Peyer's patch (tissue), 4 donors: ENCODE results near the gene MRPS15. TPM values are rescaled to one million over a fixed set of nuclear protein-coding genes. Genes with fewer than 3 reads are reported as not detected.

Experiments
- DNase-seq, 3 donors: peaks; one replicate each; pipeline ENCODE4 v3.0.0-alpha.2; 2017 to 2019
- H3K27ac ChIP-seq, 4 donors: fragments of 200-600 bp; sonication (generic); one replicate each; pipeline ENCODE4 v1.5.1; 2016 to 2019
- H3K27me3 ChIP-seq, 2 donors: fragments of 200-600 bp; sonication (generic); one replicate each; pipeline ENCODE4 v1.5.1; 2019
- H3K36me3 ChIP-seq, 3 donors: fragments of 200-600 bp; sonication (generic); one replicate each; pipeline ENCODE4 v1.5.1; 2016 to 2019
- H3K4me1 ChIP-seq, 4 donors: fragments of 200-600 bp; sonication (generic); one replicate each; pipeline ENCODE4 v1.5.1; 2016 to 2019
- H3K4me3 ChIP-seq, 4 donors: fragments of 200-600 bp; sonication (generic); 1 replicate in 3 of 4; 2 replicates in 1 of 4; pipeline ENCODE4 v1.5.1; 2016 to 2019; ENCODE audit warnings: mild to moderate bottlenecking in 1 of 4
- H3K9me3 ChIP-seq, 4 donors: fragments of 200-600 bp; sonication (generic); one replicate each; pipeline ENCODE4 v1.5.1; 2016 to 2019; ENCODE audit warnings: mild to moderate bottlenecking in 1 of 4
- POLR2A ChIP-seq, 2 donors: fragments of 450-650 bp; IDR thresholded peaks; one replicate each; pipeline ENCODE4 v1.5.1; 2017; ENCODE audit warnings: antibody characterized with exemption in 2 of 2, mild to moderate bottlenecking in 2 of 2, moderate library complexity in 2 of 2
- small RNA-seq, 2 donors: library from RNA; depleted of rRNA; stranded (forward); fragments of <200 nt; gene quantifications; one replicate each; pipeline ENCODE3, GENCODE V24; 2016
- total RNA-seq, 4 donors: library from RNA; depleted of rRNA; stranded (reverse); fragments of >200 nt; gene quantifications; one replicate each; pipeline ENCODE4 v1.1.0, GENCODE V29; 2016
- TF ChIP-seq, protein P1 (sequence below), 6 experiments: fragments of 450-650 bp in 4 of 6; fragments of 200-600 bp in 2 of 6; sonication (generic) in 1 of 6; IDR thresholded peaks; one replicate each; pipeline ENCODE4 v1.5.1; 2017 to 2019; ENCODE audit warnings: antibody characterized with exemption in 6 of 6, mild to moderate bottlenecking in 3 of 6, moderate library complexity in 1 of 6

The MRPS15 gene
- total RNA-seq, 4 donors from 2014 or later: 44.2 to 74.3 (median 46.7) TPM

DNA sequence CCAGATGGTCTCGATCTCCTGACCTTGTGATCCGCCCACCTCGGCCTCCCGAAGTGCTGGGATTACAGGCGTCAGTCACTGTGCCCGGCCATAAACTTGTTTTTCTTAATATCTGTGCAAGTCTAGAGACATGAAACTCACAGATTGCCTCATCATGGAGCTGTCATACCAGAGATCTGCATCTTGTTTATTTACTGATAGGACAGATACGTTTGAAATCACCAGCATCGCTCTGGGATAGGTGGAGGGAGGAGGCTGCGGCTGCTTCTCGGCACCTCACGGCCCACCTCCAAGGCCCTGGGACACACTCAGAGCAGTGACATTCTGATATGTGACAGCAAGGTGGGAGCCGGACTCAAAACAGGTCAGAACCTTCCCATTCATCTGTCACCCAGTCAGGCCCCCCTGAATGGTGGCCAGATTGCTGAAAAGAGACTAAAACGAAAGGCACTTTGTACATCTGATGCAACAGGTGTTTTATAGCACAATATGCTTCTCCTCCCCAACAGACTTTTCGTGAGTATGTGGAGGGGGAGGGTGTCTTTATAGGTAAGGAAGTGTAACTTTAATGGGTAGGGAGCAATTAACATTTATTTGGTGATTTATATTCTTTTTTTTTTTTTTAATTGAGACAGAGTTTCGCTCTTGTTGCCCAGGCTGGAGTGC, 48.4 kb downstream of the MRPS15 start:
- no peak for DNase-seq
- Histone ChIP-seq H3K27me3 (no peaks in the 10 kb centered on the region), H3K9me3 (no peaks in the 10 kb centered on the region), H3K4me1 (no peaks in the 10 kb centered on the region), H3K4me3 (no peak overlapping the region), H3K27ac (no peak overlapping the region), H3K36me3 (no peaks in the 10 kb centered on the region)
- TF ChIP-seq POLR2A (IDR thresholded peaks at IDR 0.05): no peak
- TF ChIP-seq, protein P1, sequence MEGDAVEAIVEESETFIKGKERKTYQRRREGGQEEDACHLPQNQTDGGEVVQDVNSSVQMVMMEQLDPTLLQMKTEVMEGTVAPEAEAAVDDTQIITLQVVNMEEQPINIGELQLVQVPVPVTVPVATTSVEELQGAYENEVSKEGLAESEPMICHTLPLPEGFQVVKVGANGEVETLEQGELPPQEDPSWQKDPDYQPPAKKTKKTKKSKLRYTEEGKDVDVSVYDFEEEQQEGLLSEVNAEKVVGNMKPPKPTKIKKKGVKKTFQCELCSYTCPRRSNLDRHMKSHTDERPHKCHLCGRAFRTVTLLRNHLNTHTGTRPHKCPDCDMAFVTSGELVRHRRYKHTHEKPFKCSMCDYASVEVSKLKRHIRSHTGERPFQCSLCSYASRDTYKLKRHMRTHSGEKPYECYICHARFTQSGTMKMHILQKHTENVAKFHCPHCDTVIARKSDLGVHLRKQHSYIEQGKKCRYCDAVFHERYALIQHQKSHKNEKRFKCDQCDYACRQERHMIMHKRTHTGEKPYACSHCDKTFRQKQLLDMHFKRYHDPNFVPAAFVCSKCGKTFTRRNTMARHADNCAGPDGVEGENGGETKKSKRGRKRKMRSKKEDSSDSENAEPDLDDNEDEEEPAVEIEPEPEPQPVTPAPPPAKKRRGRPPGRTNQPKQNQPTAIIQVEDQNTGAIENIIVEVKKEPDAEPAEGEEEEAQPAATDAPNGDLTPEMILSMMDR (IDR thresholded peaks at IDR 0.05): no peak

DNA sequence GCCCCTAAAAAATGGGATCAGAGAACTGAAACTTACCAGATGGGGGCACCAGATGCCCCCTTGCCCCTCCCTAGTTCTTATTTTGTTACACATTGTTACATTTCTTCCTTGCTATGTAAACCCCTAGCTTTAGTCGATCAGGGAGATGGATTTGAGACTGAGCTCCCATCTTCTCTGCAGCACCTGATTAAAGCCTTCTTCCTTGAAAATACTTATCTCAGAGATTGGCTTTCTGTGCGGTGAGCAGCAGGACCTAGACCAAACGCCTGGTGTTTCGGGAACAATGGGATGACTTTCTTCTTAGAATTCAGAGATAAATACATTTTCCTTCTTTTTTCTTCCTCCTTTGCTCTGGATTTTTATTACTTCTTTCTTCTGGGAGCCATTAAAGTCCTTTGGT, 49.8 kb downstream of the MRPS15 start:
- H3K36me3 ChIP-seq: no peaks in the 10 kb centered on the region
- no peak overlapping the region for H3K27ac ChIP-seq
- no peaks in the 10 kb centered on the region for H3K27me3 ChIP-seq
- no peaks in the 10 kb centered on the region for H3K9me3 ChIP-seq
- H3K4me1 ChIP-seq: no peaks in the 10 kb centered on the region
- TF ChIP-seq, protein P1 (IDR thresholded peaks at IDR 0.05): no peak
- no peak for TF ChIP-seq POLR2A (IDR thresholded peaks at IDR 0.05)
- no peak for DNase-seq
- no peak overlapping the region for H3K4me3 ChIP-seq

DNA sequence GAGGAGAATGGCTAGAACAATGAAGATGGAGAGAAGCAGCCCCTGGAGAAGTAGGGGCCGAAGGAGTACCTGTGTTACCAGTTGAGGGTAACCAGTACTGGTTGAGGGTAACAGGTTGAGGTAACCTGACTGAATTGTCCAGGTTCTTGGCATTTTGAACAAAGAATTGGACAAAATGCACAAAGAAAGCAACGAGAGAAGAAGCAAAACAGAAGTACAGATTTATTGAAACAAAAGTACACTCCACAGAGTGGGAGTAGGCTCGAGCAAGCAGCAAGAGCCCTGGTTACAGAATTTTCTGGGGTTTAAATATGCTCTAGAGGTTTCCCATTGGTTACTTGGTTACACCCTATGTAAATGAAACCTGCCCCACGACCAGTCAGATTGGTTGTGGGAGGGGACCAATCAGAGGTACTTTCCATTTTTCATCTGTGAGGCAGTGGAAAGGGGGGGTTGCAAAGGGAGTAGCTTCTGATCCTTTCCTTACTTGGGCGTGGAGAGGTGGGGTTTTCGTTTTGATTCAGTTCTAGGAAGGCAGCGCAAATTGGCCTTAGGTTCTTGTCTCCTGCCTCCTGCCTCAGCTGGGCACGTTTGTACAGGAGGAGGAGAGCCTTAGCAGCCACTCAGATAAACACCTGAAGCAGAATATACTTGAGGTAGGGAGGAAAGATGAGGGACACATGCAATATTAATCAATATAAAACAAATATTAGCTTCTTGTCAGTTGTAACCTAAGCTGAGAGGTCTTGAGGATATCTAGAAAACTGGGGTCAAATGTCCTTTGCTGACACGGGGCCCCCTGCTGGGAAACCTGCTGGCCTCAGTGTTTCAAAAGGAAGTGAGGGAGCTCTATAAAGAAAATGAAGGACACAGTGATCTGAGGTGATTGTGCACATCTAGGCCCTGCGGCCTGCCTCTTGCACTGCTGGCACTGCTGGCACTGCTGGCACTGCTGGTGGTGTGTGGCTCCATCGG, 52.2 kb downstream of the MRPS15 start:
- H3K36me3 ChIP-seq: no peaks in the 10 kb centered on the region
- TF ChIP-seq, protein P1 (IDR thresholded peaks at IDR 0.05): no peak
- no peak for TF ChIP-seq POLR2A (IDR thresholded peaks at IDR 0.05)

DNA sequence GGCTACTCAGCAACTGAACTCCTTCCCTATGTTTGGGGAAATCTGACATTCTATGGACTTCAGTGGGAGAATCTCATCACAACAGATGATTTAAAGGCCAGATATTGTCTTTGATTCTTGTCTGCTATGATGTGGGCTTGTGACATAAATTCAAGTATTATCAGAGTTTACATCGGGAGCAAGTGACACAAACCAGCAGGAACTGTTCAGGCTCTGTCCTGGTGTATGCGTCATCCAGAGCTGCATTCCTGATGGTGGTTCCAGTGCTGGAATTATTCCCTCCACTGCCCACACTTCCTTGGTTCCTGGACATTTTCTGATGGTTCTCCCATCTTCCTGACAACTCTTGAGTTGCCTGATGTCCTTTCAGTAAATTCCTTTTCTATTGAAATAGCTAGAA, 55.7 kb downstream of the MRPS15 start:
- H3K4me1 ChIP-seq: no peaks in the 10 kb centered on the region
- H3K9me3 ChIP-seq: no peaks in the 10 kb centered on the region
- no peak overlapping the region for H3K27ac ChIP-seq
- H3K36me3 ChIP-seq: no peaks in the 10 kb centered on the region
- H3K4me3 ChIP-seq: no peak overlapping the region
- TF ChIP-seq POLR2A (IDR thresholded peaks at IDR 0.05): no peak
- TF ChIP-seq, protein P1 (IDR thresholded peaks at IDR 0.05): no peak
- DNase-seq: no peak
- H3K27me3 ChIP-seq: no peaks in the 10 kb centered on the region

More for the DNA sequence above, 52.2 kb downstream of the MRPS15 start:
- H3K9me3 ChIP-seq: no peaks in the 10 kb centered on the region
- H3K27ac ChIP-seq: no peak overlapping the region
- H3K27me3 ChIP-seq: no peaks in the 10 kb centered on the region
- DNase-seq: no peak
- H3K4me3 ChIP-seq: no peak overlapping the region
- no peaks in the 10 kb centered on the region for H3K4me1 ChIP-seq

DNA sequence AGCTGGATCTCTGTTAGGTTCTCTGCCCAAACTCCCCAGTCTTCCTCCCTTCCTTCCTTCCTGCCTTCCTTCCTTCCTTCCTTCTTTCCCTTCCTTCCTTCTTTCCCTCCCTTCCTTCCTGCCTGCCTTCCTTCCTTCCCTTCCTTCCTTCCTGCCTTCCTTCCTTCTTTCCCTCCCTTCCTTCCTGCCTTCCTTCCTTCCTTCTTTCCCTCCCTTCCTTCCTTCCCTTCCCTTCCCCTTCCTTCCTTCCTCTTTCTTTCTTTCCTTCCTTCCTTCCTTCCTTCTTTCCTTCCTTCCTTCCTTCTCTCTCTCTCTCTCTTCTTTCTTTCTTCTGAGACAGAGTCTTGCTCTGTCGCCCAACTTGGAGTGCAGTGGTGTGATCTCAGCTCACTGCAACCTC, 57.7 kb downstream of the MRPS15 start:
- Histone ChIP-seq H3K9me3 (no peaks in the 10 kb centered on the region), H3K36me3 (no peaks in the 10 kb centered on the region), H3K4me3 (no peak overlapping the region), H3K27ac (no peak overlapping the region), H3K27me3 (no peaks in the 10 kb centered on the region), H3K4me1 (no peaks in the 10 kb centered on the region)
- TF ChIP-seq POLR2A (IDR thresholded peaks at IDR 0.05): no peak
- TF ChIP-seq, protein P1 (IDR thresholded peaks at IDR 0.05): no peak
- no peak for DNase-seq

Small RNAs within 50 kb of the gene (small RNA-seq; reads per million reads assigned to genes)
- 0.19 to 0.29 reads per million in 2 donors for gene SNORA63C

Other genes starting within 250 kb of the MRPS15 start
- gene THRAP3, start 239.9 kb downstream of the MRPS15 start, total RNA-seq: 10 to 100 TPM; 49.5 to 99.0 (median 64.4) TPM
- 10 to 100 TPM; 20.6 to 75.9 (median 24.8) TPM for gene SH3D21, start 158.0 kb downstream of the MRPS15 start, total RNA-seq
- gene EVA1B, start 140.7 kb downstream of the MRPS15 start, total RNA-seq: 10 to 100 TPM in 2 of 4 donors, 1 to 10 TPM in 2; 4.4 to 19.0 (median 11.4) TPM
- 10 to 100 TPM; 14.0 to 30.2 (median 21.5) TPM for gene STK40, start 78.5 kb downstream of the MRPS15 start, total RNA-seq
- 10 to 100 TPM; 25.5 to 42.9 (median 31.2) TPM for gene LSM10, start 66.5 kb downstream of the MRPS15 start, total RNA-seq
- 1 to 10 TPM in 3 of 4 donors, under 1 TPM in 1; 0.67 to 9.9 (median 3.2) TPM for gene OSCP1, start 13.9 kb downstream of the MRPS15 start, total RNA-seq
- 10 to 100 TPM in 1 of 4 donors, 1 to 10 TPM in 3; 1.6 to 41.3 (median 4.2) TPM for gene CSF3R, start 18.5 kb upstream of the MRPS15 start, total RNA-seq